ENCODE data around the gene CARD14. TPM values are rescaled to one million over a fixed set of nuclear protein-coding genes. Genes with fewer than 3 reads are reported as not detected.

Gene CARD14
- polyA plus RNA-seq (2013, experiment 1 of 2) = 0.40 TPM
- polyA plus RNA-seq (2013, experiment 2 of 2) = 0.25 TPM

DNA sequence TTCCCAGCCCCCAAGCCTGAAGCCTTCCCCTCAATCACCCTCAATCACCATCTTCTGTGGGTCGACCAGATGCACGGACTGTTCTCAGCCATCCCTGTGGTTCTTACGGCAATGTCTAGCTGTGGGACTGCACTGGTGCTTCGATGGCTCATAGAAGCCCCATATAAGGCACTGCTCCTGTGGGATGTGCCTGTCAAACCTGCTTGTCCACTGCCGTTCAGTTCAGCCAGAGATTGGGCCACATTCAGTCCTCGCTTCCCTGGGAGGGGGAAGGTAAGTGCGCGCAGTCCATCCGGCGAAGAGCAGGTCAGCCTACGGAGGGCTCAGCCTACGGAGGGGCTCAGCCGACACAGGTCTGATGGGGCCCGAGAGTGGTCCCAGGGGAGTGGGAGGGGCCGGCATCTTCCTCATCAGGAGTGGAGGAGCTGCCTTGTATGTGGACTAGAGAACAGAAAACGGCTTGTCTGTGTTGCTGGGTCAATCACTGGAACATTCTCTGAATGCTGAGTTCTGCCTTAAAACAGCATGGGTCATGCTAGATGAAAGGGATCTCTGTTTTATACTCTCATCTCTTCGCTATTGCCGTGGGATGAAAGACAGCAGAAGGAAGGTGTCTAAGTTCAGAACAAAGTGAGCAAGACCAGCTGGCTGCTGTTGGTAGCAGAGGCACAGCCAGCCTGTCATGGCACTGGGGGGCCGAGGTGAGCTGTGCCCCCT, at the start of gene CARD14:
CARD14 (plus strand) TSS at position 247 of the 717 bp plus-strand sequence. CDS start 11,409 bp downstream, outside the sequence.
- no peaks in the 10 kb centered on the region for H3K4me1 ChIP-seq (ENCODE audit: insufficient read depth, low read length)
- no peak within 1 kb of the TSS for H3K4me3 ChIP-seq (ENCODE audit: low read length)
- H3K27me3 ChIP-seq (ENCODE audit: insufficient read depth, low read length) = no peaks in the 10 kb centered on the region
- no peaks in the 10 kb centered on the region for H3K9me3 ChIP-seq (ENCODE audit: insufficient read depth, low read depth, low read length)
- 90% methylated on average over 19 of the region's 19 CpGs for WGBS
- no peak within 1 kb of the TSS for H3K27ac ChIP-seq (ENCODE audit: low read depth, low read length)
- H3K36me3 ChIP-seq (ENCODE audit: insufficient read depth, low read length) = no peaks in the 10 kb centered on the region
- no peak within 1 kb of the TSS for H3K9ac ChIP-seq (ENCODE audit: low read depth, low read length)

DNA sequence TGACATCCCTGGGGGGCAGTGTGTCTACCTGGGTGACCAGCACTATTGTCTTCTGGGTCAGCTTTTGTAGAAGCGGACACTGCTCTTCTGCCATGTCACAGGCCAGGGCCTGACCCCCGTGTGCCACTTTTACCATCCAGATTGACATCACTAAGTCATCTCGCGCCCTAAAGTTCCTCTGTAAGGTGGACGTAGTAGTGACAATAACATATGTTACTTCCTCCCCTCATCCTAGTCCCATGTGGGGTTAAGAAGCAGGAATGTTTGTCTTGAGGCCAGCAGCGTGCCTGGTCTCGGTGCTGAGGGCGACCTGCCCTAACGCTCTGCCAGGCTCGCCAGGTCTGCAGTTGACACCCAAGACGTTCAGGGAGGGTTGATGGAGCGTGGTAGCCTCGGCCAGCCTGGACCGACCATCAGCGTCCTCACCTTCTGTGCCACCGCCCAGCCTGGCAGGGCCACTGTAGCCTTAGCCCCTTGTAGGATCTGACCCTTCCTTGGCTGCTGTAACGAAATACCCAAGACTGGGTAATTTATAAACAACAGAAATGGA, 47.7 kb upstream of the CARD14 start:
- 0 out of 2 replicates have a peak, but pooled peaks cover 6% of the 10 kb centered on the region for H3K36me3 ChIP-seq (ENCODE audit: insufficient read depth, low read length)
- 97% methylated on average over 17 of the region's 17 CpGs for WGBS

DNA sequence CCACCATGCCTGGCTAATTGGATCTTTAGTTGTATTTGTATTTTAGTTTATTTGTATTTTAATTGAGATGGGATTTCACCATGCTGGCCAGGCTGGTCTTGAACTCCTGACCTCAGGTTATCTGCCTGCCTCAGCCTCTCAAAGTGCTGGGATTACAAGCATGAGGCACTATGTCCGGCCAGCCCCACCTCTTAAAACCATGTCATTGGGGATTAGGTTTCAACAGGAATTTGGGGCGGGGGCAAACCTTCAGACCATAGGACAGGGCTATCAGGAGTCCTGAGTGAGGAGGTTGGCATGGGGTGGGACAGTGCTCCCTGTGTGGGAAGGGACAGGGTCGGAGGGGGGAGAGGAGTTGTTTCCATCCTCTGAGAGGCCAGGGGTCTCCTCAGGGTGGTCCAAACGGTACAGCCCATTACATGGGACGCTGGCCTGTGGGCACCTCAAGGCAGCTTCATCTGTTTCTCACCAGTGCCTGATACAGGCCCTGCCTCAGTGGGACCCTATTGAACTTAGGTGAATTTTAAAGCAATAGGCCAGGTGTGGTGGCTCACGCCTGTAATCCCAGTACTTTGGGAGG, 46.8 kb upstream of the CARD14 start:
- Histone ChIP-seq H3K9ac (ENCODE audit: low read depth, low read length) (no peak overlapping the region), H3K4me3 (ENCODE audit: low read length) (no peak overlapping the region), H3K27ac (ENCODE audit: low read depth, low read length) (no peak overlapping the region), H3K36me3 (ENCODE audit: insufficient read depth, low read length) (0 out of 2 replicates have a peak, but pooled peaks cover 6% of the 10 kb centered on the region), H3K9me3 (ENCODE audit: insufficient read depth, low read depth, low read length) (no peaks in the 10 kb centered on the region), H3K27me3 (ENCODE audit: insufficient read depth, low read length) (no peaks in the 10 kb centered on the region), H3K4me1 (ENCODE audit: insufficient read depth, low read length) (peaks cover 15% of the 10 kb centered on the region)
- 85% methylated on average over 6 of the region's 6 CpGs for WGBS

More for the DNA sequence above, 47.7 kb upstream of the CARD14 start:
- H3K9ac ChIP-seq (ENCODE audit: low read depth, low read length) = no peak overlapping the region
- no peaks in the 10 kb centered on the region for H3K27me3 ChIP-seq (ENCODE audit: insufficient read depth, low read length)
- H3K9me3 ChIP-seq (ENCODE audit: insufficient read depth, low read depth, low read length) = no peaks in the 10 kb centered on the region
- no peak overlapping the region for H3K4me3 ChIP-seq (ENCODE audit: low read length)
- peaks cover 15% of the 10 kb centered on the region for H3K4me1 ChIP-seq (ENCODE audit: insufficient read depth, low read length)
- no peak overlapping the region for H3K27ac ChIP-seq (ENCODE audit: low read depth, low read length)

DNA sequence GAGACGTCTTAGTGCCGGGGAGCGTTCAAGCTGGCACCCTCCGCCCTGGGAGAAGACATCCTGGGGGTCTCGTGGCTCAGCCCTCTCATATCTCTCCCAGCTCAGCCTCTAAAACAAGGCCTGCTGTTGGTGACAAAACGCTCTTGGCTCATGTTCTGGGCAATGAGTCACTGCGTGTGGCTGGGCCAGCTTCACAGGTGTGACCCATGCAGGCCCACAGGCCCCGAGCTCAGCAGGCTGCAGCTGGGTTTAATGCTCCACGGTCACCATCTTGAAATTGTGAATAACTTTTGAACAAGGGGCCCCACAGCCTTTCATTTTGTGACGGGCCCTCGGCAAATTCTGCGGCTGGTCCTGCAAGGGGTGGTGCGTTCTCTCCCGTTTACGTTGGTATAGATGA, 46.0 kb upstream of the CARD14 start:
- H3K9ac ChIP-seq (ENCODE audit: low read depth, low read length) = no peak overlapping the region
- H3K4me3 ChIP-seq (ENCODE audit: low read length) = no peak overlapping the region
- WGBS = 79% methylated on average over 15 of the region's 15 CpGs
- no peaks in the 10 kb centered on the region for H3K9me3 ChIP-seq (ENCODE audit: insufficient read depth, low read depth, low read length)
- H3K36me3 ChIP-seq (ENCODE audit: insufficient read depth, low read length) = 0 out of 2 replicates have a peak, but pooled peaks cover 1% of the 10 kb centered on the region
- no peaks in the 10 kb centered on the region for H3K27me3 ChIP-seq (ENCODE audit: insufficient read depth, low read length)
- peaks cover 17% of the 10 kb centered on the region for H3K4me1 ChIP-seq (ENCODE audit: insufficient read depth, low read length)
- peak overlapping the region; percentile 53; the same call in 1 of the 2 replicates for H3K27ac ChIP-seq (ENCODE audit: low read depth, low read length)

DNA sequence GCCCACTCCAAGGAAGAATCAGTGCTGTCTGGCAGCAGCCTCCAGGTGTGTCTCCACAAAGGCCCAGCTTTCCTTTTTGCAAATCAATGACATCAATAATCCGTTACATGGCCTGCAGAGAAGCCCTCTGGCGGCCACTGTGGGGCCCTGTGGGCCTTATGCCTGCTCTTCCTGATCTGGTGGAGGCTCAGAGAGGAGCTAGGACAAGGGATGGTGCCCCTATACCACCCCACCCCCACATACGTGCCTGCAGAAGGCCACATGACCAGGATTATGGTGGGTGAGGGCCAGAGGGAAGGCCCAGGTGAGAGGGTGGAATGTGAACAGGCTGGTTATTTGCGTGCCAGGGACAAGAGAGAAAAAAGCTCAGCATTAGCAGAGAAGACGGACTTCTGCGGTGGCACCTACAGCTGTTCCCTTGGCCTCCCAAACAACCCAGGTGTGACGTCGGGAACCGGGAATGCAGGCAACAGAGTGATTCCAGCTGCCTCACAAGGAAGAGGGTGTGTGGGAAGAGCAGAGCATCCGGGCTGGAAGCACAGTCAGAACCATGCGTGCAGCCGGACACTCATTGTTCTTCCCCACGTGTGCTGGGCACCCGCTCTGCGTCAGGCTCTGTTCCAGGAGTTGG, 45.4 kb upstream of the CARD14 start:
- Histone ChIP-seq H3K27me3 (ENCODE audit: insufficient read depth, low read length) (no peaks in the 10 kb centered on the region), H3K36me3 (ENCODE audit: insufficient read depth, low read length) (no peaks in the 10 kb centered on the region), H3K4me1 (ENCODE audit: insufficient read depth, low read length) (peaks cover 23% of the 10 kb centered on the region), H3K9ac (ENCODE audit: low read depth, low read length) (no peak overlapping the region), H3K27ac (ENCODE audit: low read depth, low read length) (peak overlapping the region; percentile 27; the same call in 1 of the 2 replicates), H3K9me3 (ENCODE audit: insufficient read depth, low read depth, low read length) (no peaks in the 10 kb centered on the region), H3K4me3 (ENCODE audit: low read length) (no peak overlapping the region)
- WGBS = 69% methylated on average over 14 of the region's 15 CpGs

DNA sequence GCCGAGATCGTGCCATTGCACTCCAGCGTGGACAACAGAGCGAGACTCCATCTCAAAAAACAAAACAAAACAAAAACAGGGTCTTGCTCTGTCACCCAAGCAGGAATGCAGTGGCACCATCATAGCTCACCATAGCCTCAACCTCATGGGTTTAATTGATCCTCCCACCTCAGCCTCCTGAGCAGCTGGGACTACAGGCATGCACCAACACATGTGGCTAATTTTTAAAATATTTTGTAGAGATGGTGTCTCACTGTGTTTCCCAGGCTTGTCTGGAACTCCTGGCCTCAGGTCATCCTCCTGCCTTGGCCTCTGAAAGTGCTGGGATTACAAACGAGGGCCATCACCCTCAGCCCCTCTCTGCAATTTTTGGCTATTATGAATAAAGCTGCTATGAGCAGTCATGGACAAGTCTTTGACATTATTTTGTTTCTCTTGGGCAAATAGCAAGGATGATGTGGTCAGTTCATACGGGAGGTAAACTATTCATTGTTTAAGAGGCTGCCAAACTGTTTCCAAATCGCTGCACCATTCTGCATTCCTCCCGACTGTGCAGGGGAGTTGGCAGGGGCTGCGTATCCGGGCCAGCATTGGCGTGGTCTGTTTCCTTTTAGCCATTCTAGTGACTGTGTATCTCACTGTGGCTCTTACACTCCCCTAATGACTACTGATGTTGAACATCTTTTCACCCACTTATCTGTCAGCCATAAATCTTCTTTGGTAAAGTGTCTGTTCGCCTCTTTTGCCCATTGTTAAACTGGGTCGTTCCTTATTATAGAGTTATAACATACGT, 44.0 kb upstream of the CARD14 start:
- H3K4me3 ChIP-seq (ENCODE audit: low read length) = no peak overlapping the region
- peaks cover 23% of the 10 kb centered on the region for H3K4me1 ChIP-seq (ENCODE audit: insufficient read depth, low read length)
- no peaks in the 10 kb centered on the region for H3K9me3 ChIP-seq (ENCODE audit: insufficient read depth, low read depth, low read length)
- H3K9ac ChIP-seq (ENCODE audit: low read depth, low read length) = no peak overlapping the region
- no peak overlapping the region for H3K27ac ChIP-seq (ENCODE audit: low read depth, low read length)
- no peaks in the 10 kb centered on the region for H3K27me3 ChIP-seq (ENCODE audit: insufficient read depth, low read length)
- no peaks in the 10 kb centered on the region for H3K36me3 ChIP-seq (ENCODE audit: insufficient read depth, low read length)
- 95% methylated on average over 14 of the region's 14 CpGs for WGBS

DNA sequence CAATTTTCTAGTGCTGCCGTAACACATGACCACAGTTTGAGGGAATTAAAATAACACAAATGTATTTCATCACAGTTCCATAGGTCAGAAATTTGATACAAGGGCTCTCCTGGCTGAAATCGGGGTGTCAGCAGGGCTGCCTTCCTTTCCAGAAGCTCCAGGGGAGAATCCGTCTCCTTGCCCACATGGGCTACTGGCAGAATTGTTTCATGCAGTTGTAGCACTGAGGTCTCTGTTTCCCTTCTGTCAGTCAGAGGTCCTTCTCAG, 43.4 kb upstream of the CARD14 start:
- Histone ChIP-seq H3K27ac (ENCODE audit: low read depth, low read length) (no peak overlapping the region), H3K4me1 (ENCODE audit: insufficient read depth, low read length) (peaks cover 23% of the 10 kb centered on the region), H3K9me3 (ENCODE audit: insufficient read depth, low read depth, low read length) (no peaks in the 10 kb centered on the region), H3K9ac (ENCODE audit: low read depth, low read length) (no peak overlapping the region), H3K27me3 (ENCODE audit: insufficient read depth, low read length) (no peaks in the 10 kb centered on the region), H3K36me3 (ENCODE audit: insufficient read depth, low read length) (no peaks in the 10 kb centered on the region), H3K4me3 (ENCODE audit: low read length) (no peak overlapping the region)
- WGBS = 93% methylated on average over 3 of the region's 3 CpGs

DNA sequence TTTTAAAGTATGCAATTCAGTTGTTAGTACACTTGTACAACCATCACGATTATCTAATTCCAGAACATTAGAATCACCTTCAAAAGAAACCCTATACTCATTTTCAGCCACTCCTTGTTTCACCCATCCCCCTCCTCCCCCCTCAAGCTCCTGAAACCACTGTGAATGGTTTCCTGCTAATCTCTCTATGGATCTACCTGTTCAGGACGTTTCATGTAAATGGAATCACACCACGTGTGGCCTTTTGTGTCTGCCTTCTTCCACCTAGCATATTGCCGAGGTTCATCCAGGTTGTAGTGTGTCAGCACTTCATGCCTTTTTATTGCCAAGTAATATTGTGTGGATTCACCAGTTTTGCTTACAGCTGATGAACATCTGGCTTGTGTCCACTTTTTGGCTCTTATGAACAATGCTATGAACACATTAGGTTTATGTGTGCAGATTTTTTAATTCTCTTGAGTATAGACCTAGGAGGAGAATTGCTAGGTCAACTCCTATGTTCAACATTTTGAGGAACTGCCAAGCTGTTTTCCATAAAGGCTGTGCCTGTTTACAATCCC, 40.7 kb upstream of the CARD14 start:
- Histone ChIP-seq H3K9ac (ENCODE audit: low read depth, low read length) (no peak overlapping the region), H3K4me1 (ENCODE audit: insufficient read depth, low read length) (peaks cover 18% of the 10 kb centered on the region), H3K9me3 (ENCODE audit: insufficient read depth, low read depth, low read length) (no peaks in the 10 kb centered on the region), H3K4me3 (ENCODE audit: low read length) (no peak overlapping the region), H3K27ac (ENCODE audit: low read depth, low read length) (no peak overlapping the region), H3K36me3 (ENCODE audit: insufficient read depth, low read length) (peaks cover 16% of the 10 kb centered on the region), H3K27me3 (ENCODE audit: insufficient read depth, low read length) (no peaks in the 10 kb centered on the region)
- 53% methylated on average over 4 of the region's 4 CpGs for WGBS

DNA sequence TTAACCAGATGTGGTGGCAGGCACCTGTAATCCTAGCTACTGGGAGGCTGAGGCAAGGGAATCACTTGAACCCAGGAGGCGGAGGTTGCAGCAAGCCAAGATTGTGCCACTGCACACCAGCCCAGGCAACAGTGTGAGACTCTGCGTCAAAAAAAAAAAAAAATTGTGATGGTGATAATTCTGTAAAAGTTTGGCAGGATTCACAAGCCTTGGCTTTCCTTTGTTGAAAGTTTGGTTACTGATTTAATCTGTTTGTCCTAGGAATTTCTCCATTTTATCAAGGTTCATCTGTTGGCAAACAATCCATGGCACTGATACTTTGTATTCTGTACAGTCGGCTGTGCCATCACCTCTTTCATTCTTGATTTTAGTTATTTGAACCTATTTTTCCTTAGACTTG, 38.8 kb upstream of the CARD14 start:
- Histone ChIP-seq H3K9ac (ENCODE audit: low read depth, low read length) (no peak overlapping the region), H3K4me1 (ENCODE audit: insufficient read depth, low read length) (peaks cover 8% of the 10 kb centered on the region; the same call in 1 of the 2 replicates), H3K36me3 (ENCODE audit: insufficient read depth, low read length) (peaks cover 35% of the 10 kb centered on the region), H3K27ac (ENCODE audit: low read depth, low read length) (no peak overlapping the region), H3K27me3 (ENCODE audit: insufficient read depth, low read length) (no peaks in the 10 kb centered on the region), H3K4me3 (ENCODE audit: low read length) (no peak overlapping the region), H3K9me3 (ENCODE audit: insufficient read depth, low read depth, low read length) (no peaks in the 10 kb centered on the region)
- 98% methylated on average over 3 of the region's 3 CpGs for WGBS

DNA sequence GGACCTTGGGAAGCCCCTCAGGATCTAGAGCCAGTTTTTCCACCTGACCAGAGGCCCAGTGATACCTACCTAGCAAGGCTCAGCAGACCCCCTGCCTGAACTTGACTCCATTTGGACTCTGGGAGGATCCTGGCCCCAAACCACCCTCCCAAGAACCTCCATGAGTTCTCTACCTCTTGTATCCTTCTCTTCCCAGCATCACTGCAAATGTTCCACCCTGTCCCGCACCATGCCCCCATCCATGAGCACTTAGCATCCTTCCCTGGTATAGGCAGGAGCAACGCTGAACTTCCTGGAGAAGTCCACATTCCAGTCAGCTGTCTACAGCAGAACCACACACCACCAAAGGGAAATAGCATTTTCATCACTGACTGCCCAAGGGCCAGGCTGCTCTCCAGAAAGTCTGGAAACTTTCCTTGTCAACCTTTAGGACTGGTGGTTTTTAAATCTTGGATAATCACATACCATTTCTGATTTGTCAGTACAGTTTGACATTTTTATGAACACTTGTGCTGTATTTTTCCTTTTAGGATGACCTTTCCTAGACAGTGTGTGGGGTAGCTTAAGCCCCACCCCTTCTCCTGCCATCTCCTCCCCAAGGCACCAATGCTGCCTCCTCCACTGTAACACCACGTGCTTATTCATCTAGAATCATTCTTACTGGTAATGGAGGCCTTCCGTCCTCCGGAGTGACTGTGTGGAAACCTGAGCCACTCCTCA, 36.8 kb upstream of the CARD14 start:
- Histone ChIP-seq H3K36me3 (ENCODE audit: insufficient read depth, low read length) (peaks cover 56% of the 10 kb centered on the region), H3K4me3 (ENCODE audit: low read length) (no peak overlapping the region)
- 93% methylated on average over 5 of the region's 5 CpGs for WGBS

More for the DNA sequence above, 36.8 kb upstream of the CARD14 start:
- peaks cover 8% of the 10 kb centered on the region; the same call in 1 of the 2 replicates for H3K4me1 ChIP-seq (ENCODE audit: insufficient read depth, low read length)
- no peak overlapping the region for H3K27ac ChIP-seq (ENCODE audit: low read depth, low read length)
- H3K9ac ChIP-seq (ENCODE audit: low read depth, low read length) = no peak overlapping the region
- no peaks in the 10 kb centered on the region for H3K9me3 ChIP-seq (ENCODE audit: insufficient read depth, low read depth, low read length)
- no peaks in the 10 kb centered on the region for H3K27me3 ChIP-seq (ENCODE audit: insufficient read depth, low read length)
